GM10266 (cell line): ENCODE measurements around the gene EFNA5.

Experiments used
- DNase-seq: peaks from one replicate; pipeline ENCODE4 v3.0.0; 2012; ENCODE audit errors: extremely low spot score
- TF ChIP-seq, protein P1 (sequence below): IDR thresholded peaks from 2 replicates; pipeline ENCODE4 v1.5.1; 2012; ENCODE audit warnings: mild to moderate bottlenecking, low read depth; ENCODE audit not compliant: control insufficient read depth, insufficient read depth; ENCODE audit errors: missing control alignments

The EFNA5 gene

DNA sequence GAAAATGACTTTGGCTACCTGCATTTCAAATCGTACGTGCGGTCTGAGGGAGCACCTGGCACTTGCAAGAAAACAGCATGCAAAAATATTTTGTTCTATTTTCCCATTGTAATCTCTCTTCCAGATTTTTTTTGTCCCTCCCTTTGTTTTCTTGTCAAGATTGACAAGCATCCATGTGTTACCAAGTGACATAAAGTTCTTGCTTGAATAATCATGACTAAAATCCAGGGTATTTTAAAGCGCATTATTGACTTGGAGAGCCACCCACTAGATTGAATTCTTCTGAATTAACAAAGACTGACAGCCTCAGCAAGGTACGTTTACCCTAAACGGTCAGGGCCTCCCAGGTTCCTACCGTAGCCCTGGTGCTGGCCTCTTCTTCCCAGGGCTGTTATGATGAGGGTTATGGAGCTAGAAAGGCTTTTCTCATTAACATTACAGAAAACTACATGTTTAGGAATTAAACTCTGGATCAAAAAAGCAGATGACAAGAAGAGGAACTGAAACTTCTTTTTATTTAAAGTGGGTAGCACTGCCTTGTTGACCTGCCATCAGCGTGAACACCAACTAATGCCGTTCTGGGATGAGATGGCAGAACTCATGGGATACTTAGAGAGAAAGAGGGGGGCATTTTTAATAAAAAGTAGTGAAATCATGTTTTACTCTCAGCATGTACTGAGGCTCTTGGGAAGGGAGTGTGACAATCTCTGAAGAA lies 297.0 kb downstream of the EFNA5 start:
- TF ChIP-seq, protein P1, sequence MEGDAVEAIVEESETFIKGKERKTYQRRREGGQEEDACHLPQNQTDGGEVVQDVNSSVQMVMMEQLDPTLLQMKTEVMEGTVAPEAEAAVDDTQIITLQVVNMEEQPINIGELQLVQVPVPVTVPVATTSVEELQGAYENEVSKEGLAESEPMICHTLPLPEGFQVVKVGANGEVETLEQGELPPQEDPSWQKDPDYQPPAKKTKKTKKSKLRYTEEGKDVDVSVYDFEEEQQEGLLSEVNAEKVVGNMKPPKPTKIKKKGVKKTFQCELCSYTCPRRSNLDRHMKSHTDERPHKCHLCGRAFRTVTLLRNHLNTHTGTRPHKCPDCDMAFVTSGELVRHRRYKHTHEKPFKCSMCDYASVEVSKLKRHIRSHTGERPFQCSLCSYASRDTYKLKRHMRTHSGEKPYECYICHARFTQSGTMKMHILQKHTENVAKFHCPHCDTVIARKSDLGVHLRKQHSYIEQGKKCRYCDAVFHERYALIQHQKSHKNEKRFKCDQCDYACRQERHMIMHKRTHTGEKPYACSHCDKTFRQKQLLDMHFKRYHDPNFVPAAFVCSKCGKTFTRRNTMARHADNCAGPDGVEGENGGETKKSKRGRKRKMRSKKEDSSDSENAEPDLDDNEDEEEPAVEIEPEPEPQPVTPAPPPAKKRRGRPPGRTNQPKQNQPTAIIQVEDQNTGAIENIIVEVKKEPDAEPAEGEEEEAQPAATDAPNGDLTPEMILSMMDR, result no peak
- no peak for DNase-seq

DNA sequence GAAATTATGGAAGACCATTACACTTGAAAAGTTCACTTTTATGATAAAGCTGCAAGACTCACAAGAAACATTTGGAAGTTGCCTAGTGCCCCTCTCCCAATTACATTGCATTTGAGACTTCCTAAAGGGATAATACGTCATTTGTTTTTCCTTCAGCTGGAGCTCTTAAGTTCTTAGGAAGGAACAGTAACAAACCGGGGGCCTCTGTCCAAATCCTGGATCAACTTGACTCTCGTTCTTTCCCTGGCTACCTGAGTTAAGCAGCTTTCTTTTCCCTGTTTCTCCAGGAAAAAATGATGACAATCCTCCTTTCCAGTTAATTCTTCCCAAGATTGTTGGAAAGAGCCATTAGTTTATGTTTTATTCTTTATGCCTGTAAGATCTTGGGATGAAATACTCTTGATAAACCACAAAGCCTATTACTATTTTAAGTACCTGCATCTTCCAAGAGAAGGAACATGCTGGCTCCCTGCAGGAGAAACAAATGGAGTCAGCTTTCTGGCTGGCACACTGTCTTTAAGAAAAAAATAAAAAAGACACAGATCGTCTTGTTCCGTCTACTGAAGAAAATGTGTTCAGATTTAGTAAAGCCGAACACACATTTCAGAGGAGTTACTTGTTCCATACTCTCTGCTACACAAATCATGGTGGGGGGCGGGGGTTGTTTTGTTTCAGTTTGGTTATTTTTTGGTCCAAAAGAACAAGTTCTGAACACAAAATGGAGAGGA lies 297.9 kb downstream of the EFNA5 start:
- no peak for DNase-seq
- TF ChIP-seq, protein P1, result no peak

DNA sequence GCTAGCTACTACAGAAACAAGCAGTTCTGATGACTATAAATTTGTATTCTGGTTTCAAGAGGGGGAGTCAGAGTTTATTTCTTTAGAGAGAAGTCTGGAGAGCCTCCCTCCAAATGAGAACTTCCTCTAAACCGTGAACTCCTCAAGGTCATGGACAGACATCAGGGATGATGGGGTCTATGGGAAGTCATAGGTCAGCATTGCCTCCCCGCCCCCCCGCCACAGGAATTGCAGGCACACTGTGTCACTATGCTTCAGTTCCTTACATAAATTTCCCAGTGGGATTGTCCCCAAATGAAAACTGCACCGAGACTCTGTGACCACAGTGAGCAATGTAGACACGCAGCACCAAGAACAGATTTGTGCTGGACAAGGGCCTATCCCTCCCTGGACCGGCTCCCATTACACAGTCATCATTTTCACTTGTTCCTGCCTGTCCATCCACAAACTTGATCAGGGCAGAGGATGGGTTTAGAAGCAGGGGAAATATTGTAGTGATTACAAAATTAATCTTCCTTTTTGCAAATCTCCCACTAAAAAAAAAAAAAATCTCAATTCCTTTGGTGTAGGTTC lies 300.3 kb downstream of the EFNA5 start:
- TF ChIP-seq, protein P1, result no peak
- DNase-seq, result no peak

DNA sequence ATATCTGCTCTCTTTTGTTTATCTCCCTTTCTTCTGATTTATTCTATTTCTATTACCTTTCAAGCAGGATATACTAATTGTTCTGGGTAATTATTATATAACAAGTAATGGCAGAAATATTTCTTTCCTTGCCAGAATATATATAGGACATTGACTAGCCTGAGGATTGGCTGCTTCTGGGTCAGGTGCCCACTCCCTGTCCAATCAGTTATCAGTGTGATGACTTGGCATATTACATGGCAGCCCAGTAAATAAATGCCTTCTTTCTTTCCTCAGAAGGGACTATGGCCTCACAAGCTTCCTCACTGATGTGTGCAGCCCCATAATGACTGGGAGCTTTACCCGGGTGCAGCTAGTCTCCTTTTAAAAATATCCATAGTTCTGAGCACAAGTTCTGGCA lies 301.1 kb downstream of the EFNA5 start:
- no peak for DNase-seq
- TF ChIP-seq, protein P1, result no peak

DNA sequence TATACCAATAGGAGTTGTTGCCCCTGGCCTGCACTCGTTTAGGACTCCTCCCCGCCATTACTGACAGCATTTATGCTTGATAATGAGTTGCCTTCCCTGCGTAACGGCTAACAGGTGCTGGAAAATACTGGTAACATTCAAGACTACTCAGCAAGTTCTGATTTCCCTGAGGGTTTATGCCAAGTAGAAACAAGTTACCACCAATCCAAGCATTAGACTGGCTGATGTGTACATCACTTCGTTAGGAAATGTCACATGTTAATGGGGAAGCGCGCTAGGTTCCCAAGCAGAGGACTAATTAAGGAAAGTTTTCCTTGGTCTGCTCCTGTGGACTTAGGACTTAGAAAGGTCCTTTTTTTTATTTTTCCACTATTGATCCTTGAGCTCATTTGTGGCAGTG lies 302.1 kb downstream of the EFNA5 start:
- TF ChIP-seq, protein P1, result no peak
- no peak for DNase-seq

DNA sequence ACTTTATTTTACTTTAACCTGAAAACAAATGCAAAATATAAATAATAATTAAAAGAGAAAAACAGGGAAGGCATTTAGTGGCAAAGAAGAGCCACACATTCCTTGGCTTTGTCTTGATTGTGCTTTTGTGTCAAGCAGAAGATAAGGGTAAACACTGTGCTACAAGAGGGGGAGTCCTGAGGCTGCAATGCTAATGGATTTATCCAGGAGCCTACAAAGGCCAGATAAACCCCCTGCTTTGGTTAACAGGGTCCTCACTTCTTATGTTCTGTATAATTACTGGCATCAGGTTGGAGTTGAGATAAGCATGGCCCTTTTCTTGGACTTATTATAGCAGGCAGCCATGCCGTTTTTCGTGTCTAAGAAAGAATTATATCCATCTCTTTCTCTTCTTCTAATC lies 302.8 kb downstream of the EFNA5 start:
- TF ChIP-seq, protein P1, result no peak
- no peak for DNase-seq

DNA sequence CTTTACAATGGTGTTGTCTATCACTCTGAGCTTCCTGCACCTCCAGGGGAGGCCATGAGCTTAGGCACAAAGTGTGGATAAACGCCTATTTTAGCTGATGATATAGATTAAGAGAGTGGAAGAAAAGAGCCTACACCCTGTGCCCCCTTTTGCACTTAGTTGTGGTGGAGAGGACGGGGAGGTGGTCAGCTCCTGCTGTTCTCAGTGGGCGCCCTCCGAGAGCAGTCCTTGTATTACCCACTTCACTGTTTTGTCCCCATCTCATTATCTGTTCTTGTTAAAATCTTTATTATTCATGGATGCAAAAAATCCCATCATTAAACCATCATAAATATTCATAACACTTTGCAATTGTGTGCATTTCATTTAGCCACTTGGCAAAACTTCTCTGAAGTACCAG lies 303.3 kb downstream of the EFNA5 start:
- TF ChIP-seq, protein P1, result no peak

More for the DNA sequence above, 303.3 kb downstream of the EFNA5 start:
- DNase-seq, result no peak
